Gastrocnemius medialis (tissue), 4 donors: ENCODE results near the gene UBFD1.

ENCODE experiments used
- POLR2A ChIP-seq, 2 donors: fragments of 450-650 bp; IDR thresholded peaks; one replicate each; pipeline ENCODE4 v1.6.1; 2017; ENCODE audit warnings: antibody characterized with exemption in 2 of 2, mild to moderate bottlenecking in 2 of 2, moderate library complexity in 2 of 2
- TF ChIP-seq, protein P1 (sequence below), 5 experiments: fragments of 450-650 bp in 3 of 5; fragments of 200-600 bp in 2 of 5; sonication (generic) in 2 of 5; IDR thresholded peaks in 4 of 5; conservative IDR thresholded peaks in 1 of 5; 1 replicate in 4 of 5; 2 replicates in 1 of 5; pipeline ENCODE4 v1.5.1; 2016 to 2019; ENCODE audit warnings: antibody characterized with exemption in 5 of 5, mild to moderate bottlenecking in 3 of 5, moderate library complexity in 3 of 5

DNA sequence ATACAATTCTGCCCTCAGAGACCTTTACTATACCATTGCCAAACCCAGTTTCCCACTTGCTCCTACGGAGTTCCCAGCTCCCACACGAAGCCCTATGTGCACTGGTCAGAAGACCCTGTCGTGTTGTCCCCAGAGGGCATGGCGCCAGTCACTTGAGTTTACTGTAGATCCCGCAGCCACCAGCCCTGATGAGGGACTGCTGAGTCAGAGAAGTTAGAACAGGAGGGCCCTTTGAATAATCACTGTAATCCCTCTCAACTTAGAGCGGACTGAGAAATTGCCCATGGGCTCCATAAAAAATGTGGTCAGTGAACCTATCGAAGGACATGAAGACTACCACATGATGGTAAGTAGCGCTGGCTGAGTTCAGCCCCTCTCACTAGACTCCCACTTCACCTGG is 9.2 kb downstream of the UBFD1 start:
- TF ChIP-seq, protein P1, sequence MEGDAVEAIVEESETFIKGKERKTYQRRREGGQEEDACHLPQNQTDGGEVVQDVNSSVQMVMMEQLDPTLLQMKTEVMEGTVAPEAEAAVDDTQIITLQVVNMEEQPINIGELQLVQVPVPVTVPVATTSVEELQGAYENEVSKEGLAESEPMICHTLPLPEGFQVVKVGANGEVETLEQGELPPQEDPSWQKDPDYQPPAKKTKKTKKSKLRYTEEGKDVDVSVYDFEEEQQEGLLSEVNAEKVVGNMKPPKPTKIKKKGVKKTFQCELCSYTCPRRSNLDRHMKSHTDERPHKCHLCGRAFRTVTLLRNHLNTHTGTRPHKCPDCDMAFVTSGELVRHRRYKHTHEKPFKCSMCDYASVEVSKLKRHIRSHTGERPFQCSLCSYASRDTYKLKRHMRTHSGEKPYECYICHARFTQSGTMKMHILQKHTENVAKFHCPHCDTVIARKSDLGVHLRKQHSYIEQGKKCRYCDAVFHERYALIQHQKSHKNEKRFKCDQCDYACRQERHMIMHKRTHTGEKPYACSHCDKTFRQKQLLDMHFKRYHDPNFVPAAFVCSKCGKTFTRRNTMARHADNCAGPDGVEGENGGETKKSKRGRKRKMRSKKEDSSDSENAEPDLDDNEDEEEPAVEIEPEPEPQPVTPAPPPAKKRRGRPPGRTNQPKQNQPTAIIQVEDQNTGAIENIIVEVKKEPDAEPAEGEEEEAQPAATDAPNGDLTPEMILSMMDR (IDR thresholded peaks at IDR 0.05 in 4 of 5, conservative IDR thresholded peaks at IDR 0.05 in 1 of 5): no peak
- no peak for TF ChIP-seq POLR2A (IDR thresholded peaks at IDR 0.05)
